ENCODE measurements around the gene APOL6. TPM values are rescaled to one million over a fixed set of nuclear protein-coding genes. Genes with fewer than 3 reads are reported as not detected.

Gene APOL6
- total RNA-seq, 1 donor from 2014 or later: 7.9 TPM

Other genes starting within 250 kb of the APOL6 start
- gene MCM5, start 248.3 kb upstream of the APOL6 start, total RNA-seq: 26.7 TPM
- gene RASD2, start 107.6 kb upstream of the APOL6 start, total RNA-seq: 2.8 TPM
- gene MB, start 31.1 kb upstream of the APOL6 start, total RNA-seq: 649 TPM
- gene APOL5, start 69.4 kb downstream of the APOL6 start, total RNA-seq: 0.82 TPM

All from tongue (tissue), 1 donor.